Mesothelial cell of epicardium (in vitro differentiated cells): ENCODE measurements around the gene SELENOF. TPM values are rescaled to one million over a fixed set of nuclear protein-coding genes. Genes with fewer than 3 reads are reported as not detected.
A peak's percentile ranks its signal among the peaks of the same experiment; 100 is the strongest.

Experiments
- DNase-seq, 2 experiments: peaks; one replicate each; pipeline ENCODE4 v3.0.0; 2021; ENCODE audit warnings: low spot score in 2 of 2; ENCODE audit not compliant: unreplicated experiment in 2 of 2
- H3K27ac Mint-ChIP-seq: 2 replicates; pipeline ENCODE4 v1.8.0; 2021; ENCODE audit warnings: mixed read lengths
- H3K27me3 Mint-ChIP-seq: 2 replicates; pipeline ENCODE4 v1.8.0; 2021; ENCODE audit warnings: low read depth, mixed read lengths
- H3K36me3 Mint-ChIP-seq: 2 replicates; pipeline ENCODE4 v1.8.0; 2021; ENCODE audit warnings: mixed read lengths
- H3K4me1 Mint-ChIP-seq: 2 replicates; pipeline ENCODE4 v1.8.0; 2021; ENCODE audit warnings: mixed read lengths
- H3K4me3 Mint-ChIP-seq: 2 replicates; pipeline ENCODE4 v1.8.0; 2021; ENCODE audit warnings: mild to moderate bottlenecking, moderate library complexity, mixed read lengths
- H3K9me3 Mint-ChIP-seq: 2 replicates; pipeline ENCODE4 v1.8.0; 2021; ENCODE audit warnings: mixed read lengths
- total RNA-seq: library from RNA; stranded (reverse); gene quantifications from 3 replicates; pipeline ENCODE4 v1.2.1, GENCODE V29; 2021
- TF ChIP-seq, protein P1 (sequence below): fragments of 200-600 bp; sonication (generic); IDR thresholded peaks from one replicate; pipeline ENCODE4 v1.5.0; 2021; ENCODE audit warnings: antibody characterized with exemption; ENCODE audit not compliant: unreplicated experiment

The SELENOF gene
- total RNA-seq, 1 donor from 2014 or later, result 150 TPM

DNA sequence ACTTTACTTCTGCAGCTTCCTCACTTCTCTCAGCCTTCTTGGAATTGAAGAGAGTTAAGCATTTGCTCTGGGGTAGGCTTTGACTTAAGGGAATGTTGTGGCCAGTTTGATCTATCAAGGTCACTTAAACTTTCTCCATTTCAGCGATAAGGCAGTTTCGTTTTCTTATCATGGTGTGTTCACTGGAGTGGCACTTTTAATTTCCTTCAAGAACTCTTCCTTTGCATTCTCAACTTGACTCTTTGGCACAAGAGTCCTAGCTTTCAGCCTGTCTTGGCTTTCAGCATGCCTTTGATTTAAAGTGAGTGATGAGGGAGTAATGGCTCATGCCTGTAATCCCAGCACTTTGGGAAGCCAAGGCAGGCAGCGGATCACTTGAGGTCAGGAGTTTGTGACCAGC, 39.2 kb upstream of the SELENOF start:
- Mint-ChIP-seq H3K27me3 (no peaks in the 10 kb centered on the region), H3K4me1 (peaks cover 15% of the 10 kb centered on the region), H3K4me3 (no peak overlapping the region), H3K9me3 (peaks cover 8% of the 10 kb centered on the region), H3K36me3 (peaks cover 1% of the 10 kb centered on the region), H3K27ac (no peak overlapping the region)
- no peak for DNase-seq
- TF ChIP-seq, protein P1, sequence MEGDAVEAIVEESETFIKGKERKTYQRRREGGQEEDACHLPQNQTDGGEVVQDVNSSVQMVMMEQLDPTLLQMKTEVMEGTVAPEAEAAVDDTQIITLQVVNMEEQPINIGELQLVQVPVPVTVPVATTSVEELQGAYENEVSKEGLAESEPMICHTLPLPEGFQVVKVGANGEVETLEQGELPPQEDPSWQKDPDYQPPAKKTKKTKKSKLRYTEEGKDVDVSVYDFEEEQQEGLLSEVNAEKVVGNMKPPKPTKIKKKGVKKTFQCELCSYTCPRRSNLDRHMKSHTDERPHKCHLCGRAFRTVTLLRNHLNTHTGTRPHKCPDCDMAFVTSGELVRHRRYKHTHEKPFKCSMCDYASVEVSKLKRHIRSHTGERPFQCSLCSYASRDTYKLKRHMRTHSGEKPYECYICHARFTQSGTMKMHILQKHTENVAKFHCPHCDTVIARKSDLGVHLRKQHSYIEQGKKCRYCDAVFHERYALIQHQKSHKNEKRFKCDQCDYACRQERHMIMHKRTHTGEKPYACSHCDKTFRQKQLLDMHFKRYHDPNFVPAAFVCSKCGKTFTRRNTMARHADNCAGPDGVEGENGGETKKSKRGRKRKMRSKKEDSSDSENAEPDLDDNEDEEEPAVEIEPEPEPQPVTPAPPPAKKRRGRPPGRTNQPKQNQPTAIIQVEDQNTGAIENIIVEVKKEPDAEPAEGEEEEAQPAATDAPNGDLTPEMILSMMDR, result no peak

DNA sequence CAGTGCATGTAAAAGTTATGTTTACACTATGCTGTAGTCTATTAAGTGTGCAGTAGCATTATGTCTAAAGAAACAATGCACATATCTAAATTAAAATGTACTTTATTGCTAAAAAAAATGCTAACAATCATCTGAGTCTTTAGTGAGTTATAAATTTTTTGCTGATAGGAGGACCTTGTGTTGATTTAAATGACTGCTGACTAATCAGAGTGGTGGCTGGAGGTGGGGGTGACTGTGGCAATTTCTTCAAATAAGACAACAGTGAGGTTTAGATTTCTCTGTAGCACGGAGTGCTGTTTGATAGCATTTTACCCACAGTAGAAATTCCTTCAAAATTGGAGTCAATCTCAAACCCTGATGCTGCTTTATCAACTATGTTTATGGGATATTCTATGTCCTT, 37.5 kb upstream of the SELENOF start:
- Mint-ChIP-seq H3K36me3 (no peaks in the 10 kb centered on the region), H3K27me3 (no peaks in the 10 kb centered on the region), H3K27ac (peak overlapping the region; percentile 21), H3K4me1 (peaks cover 18% of the 10 kb centered on the region), H3K9me3 (peaks cover 6% of the 10 kb centered on the region), H3K4me3 (no peak overlapping the region)
- TF ChIP-seq, protein P1, result no peak
- DNase-seq, result no peak

DNA sequence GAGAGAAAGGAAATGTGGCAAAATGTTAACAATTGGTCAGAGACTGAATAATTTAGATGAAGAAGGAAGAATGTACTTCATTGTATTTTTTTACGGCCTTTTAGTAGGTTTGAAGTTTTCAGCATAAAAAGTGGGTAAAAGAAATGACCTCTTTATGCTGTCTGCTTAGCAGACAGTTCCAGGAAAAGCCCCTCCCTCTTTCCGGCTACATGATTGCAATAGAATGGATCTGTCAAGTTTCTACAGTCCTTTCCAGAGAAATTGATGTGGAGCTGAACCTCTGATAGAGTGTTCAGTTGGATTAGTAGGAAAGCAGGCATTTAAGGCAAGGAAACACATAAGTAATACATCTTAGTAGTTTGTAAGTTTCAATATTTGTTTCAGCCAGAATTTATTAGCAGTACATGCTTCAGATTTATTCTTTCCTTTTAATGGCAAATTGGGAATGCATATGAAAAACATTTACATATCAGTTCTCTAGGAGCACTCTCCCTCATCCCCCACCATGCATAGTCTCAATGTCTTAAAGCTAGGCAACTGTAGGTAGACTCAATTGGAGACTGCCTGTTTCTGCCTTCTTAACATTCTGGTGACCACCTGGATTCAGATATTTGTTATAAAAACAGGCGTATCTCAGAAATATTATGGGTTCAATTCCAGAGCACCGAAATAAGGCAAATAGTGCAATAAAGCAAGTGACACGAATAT, 36.9 kb upstream of the SELENOF start:
- H3K27ac Mint-ChIP-seq, result no peak overlapping the region
- no peak overlapping the region for H3K4me3 Mint-ChIP-seq
- no peaks in the 10 kb centered on the region for H3K36me3 Mint-ChIP-seq
- peaks cover 18% of the 10 kb centered on the region for H3K4me1 Mint-ChIP-seq
- H3K9me3 Mint-ChIP-seq, result peaks cover 6% of the 10 kb centered on the region
- TF ChIP-seq, protein P1, result no peak
- no peaks in the 10 kb centered on the region for H3K27me3 Mint-ChIP-seq
- DNase-seq, result no peak

DNA sequence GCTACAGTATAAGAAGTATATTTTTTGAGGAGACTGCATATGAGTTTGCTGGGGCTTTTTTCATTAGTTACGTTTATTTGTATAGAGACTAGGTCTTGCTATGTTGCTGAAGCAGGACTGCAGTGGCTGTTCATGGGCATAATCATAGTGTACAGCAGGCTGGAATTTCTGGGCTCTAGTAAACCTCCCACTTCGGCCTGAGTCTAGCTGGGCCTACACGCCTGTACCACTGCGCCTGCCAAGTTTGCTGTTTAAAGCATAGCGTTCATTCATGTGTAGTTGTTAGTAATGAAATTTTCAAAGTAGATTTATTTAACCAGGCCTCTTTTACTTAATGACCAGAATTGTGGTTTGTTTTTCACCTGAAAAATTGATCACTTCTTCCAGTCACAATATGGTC, 34.3 kb upstream of the SELENOF start:
- Mint-ChIP-seq H3K4me3 (no peak overlapping the region), H3K4me1 (peaks cover 18% of the 10 kb centered on the region), H3K9me3 (peaks cover 6% of the 10 kb centered on the region), H3K27ac (peak overlapping the region; percentile 14), H3K36me3 (no peaks in the 10 kb centered on the region), H3K27me3 (no peaks in the 10 kb centered on the region)
- TF ChIP-seq, protein P1, result no peak
- no peak for DNase-seq

DNA sequence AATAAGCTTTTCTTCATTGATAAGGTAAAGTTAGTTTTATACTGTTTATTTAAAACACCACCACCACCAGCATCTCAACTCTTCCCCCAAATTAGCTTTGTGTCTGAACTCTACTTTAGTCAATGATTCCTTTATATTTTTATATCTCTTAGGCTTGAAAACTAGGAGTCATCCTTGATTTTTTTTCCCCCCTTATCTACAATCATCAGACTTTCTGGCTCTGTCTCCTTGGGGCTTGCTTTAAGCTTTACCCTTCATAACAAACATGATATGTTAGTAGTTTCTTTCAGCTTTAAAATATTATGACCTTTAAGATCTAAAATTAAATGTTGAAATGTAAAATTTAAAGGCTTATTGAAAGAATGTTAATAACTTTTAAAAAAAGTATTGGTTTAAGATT, 28.8 kb upstream of the SELENOF start:
- Mint-ChIP-seq H3K4me3 (no peak overlapping the region), H3K36me3 (no peaks in the 10 kb centered on the region), H3K4me1 (peaks cover 20% of the 10 kb centered on the region)

More for the DNA sequence above, 28.8 kb upstream of the SELENOF start:
- H3K9me3 Mint-ChIP-seq, result no peaks in the 10 kb centered on the region
- TF ChIP-seq, protein P1, result no peak
- H3K27me3 Mint-ChIP-seq, result no peaks in the 10 kb centered on the region
- DNase-seq, result no peak
- peak overlapping the region; percentile 5 for H3K27ac Mint-ChIP-seq
